Keratinocyte (primary cell): ENCODE measurements around the gene ARHGAP10.

ENCODE experiments used
- CTCF ChIP-seq, 3 experiments: IDR thresholded peaks in 1 of 3; conservative IDR thresholded peaks in 1 of 3; optimal IDR thresholded peaks in 1 of 3; 2 replicates in 2 of 3; 3 replicates in 1 of 3; pipeline versions ENCODE3 to v1.5.1; 2011; ENCODE audit warnings: low read length in 3 of 3, mild to moderate bottlenecking in 3 of 3, moderate library complexity in 2 of 3, control low read depth in 1 of 3, inconsistent platforms in 1 of 3; ENCODE audit not compliant: insufficient read depth in 2 of 3; ENCODE audit errors: extremely low read depth in 1 of 3
- EZH2 ChIP-seq: IDR thresholded peaks from one replicate; pipeline ENCODE4 v1.6.1; 2012; ENCODE audit warnings: inconsistent platforms, mild to moderate bottlenecking, low read length, moderate library complexity

- no peak for TF ChIP-seq CTCF (optimal IDR thresholded peaks at IDR 0.05 in 1 of 3, IDR thresholded peaks at IDR 0.05 in 1 of 3, conservative IDR thresholded peaks at IDR 0.05 in 1 of 3; ENCODE audit: extremely low read depth in 1 of 3, insufficient read depth in 2 of 3, low read length in 3 of 3)
- TF ChIP-seq EZH2: no peak
These were observed 102.6 kb downstream of the ARHGAP10 start for GRCh38 chr4:147834480-147834879.
